Left renal pelvis (tissue), 4 donors: ENCODE measurements around the gene ZNFX1. TPM values are rescaled to one million over a fixed set of nuclear protein-coding genes. Genes with fewer than 3 reads are reported as not detected.
"Not testable (repeated sequence)": the region's sequence is repeated elsewhere in the genome, so short reads cannot be mapped to it uniquely, and the experiment has no call there.

ENCODE experiments used
- DNase-seq, 4 donors: peaks; one replicate each; pipeline ENCODE4 v3.0.0-alpha.2; 2013; ENCODE audit warnings: low read depth in 4 of 4, low spot score in 3 of 4
- polyA plus RNA-seq, 4 donors: library from polyadenylated mRNA; unstranded; fragments of 120-200 nt; gene quantifications; one replicate each; pipeline ENCODE4 v1.2.1, GENCODE V29; 2013; ENCODE audit not compliant: insufficient read length in 4 of 4

Gene ZNFX1
- polyA plus RNA-seq, 4 donors = 15.3 to 17.0 (median 16.2) TPM

GRCh38 chr20:49219091-49219923 is 58.5 kb downstream of the ZNFX1 start, which contains the start of gene DDX27:
DDX27 (plus strand) TSS chr20:49219416; CDS start chr20:49219449, 33 bp downstream.
- DNase-seq = peak; percentile 98 to 99 (median 99)

DNA sequence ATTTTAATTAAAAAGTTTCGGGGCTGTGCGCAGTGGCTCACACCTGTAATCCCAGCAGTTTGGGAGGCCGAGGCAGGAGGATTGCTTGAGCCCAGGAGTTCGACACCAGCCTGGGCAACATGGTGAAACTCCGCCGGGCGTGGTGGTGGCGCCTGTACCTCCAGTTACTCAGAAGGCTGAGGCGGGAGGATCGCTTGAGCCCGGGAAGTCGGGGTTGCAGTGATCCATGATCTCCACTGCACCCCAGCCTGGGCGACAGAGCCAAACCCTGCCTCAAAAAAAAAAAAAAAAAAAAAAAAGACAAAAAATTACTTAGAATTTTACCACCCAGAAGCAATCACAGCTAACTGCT is 59.1 kb downstream of the ZNFX1 start:
- not testable (repeated sequence) for DNase-seq

- peak; percentile 78 to 91 (median 88) for DNase-seq
These were observed 60.8 kb downstream of the ZNFX1 start for GRCh38 chr20:49216991-49217578.

DNA sequence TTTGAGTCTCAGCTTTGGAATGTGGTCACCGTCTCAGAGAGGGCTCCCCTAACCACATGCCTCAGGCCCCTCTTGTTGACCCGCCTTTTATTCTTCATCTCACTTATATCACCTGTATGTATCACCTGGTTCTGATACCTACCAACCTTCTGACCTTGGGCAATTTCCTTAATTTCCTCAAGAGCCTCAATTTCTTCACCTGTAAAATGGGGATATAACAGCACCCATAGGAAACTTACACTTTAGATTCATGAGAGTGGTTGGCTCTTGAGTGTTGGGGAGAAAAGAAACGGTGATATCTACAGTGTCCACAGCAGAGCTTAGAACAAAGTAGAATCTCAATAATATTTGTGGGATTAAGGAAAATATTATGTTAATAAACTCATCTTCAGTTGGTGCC is 62.6 kb downstream of the ZNFX1 start:
- no peak for DNase-seq

DNA sequence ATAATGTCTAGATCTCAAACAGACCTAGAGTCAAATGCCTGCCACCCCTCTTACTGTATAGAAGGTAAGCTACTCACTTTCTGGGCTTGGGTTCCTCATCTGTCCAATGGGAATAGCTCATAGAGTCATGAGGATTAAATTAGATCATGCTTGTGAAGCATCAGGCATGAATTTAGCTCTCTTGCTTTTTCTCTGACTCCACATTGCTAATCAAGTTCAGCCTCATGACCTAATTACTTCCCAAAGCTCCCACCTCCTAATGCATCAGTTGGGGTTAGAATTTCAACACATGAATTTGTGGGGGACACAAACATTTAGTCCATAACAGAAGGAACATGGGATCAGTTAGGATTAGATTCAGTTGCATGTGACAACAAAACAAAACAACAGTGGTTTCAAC is 63.3 kb downstream of the ZNFX1 start:
- no peak for DNase-seq

DNA sequence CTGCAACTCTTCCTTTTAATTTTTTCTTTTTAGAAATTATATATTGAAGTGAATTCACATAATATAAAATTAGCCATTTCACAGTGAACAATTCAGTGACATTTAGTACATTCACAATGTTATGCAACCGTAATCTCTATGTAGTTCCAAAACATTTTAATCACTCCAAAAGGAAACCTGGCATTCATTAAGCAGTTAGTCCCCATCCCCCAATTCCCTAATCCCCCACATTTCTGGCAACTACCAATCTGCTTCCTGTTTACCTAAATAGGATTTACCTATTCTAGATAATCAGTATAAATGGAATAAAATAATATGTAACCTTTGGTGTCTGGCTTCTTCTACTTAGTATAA is 67.1 kb downstream of the ZNFX1 start:
- DNase-seq = no peak

- DNase-seq = no peak
These were observed 67.6 kb downstream of the ZNFX1 start for GRCh38 chr20:49210101-49210756.

GRCh38 chr20:49207076-49207475 is 70.8 kb downstream of the ZNFX1 start:
- no peak for DNase-seq

DNA sequence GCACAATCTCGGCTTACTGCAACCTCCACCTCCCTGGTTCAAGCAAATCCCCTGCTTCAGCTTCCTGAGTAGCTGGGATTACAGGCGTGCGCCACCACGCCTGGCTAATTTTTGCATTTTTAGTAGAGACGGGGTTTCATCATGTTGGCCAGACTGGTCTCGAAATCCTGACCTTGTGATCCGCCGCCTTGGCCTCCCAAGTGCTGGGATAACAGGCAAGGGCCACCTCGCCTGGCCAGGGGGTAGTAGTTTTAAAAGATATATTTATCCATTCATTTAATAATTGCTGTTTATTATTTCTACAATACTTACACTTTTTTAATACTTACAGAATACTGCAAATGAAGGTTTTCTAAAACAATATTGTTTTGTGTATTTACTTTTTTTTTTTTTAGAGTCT is 74.1 kb downstream of the ZNFX1 start:
- no peak for DNase-seq

- DNase-seq = no peak
These were observed 74.8 kb downstream of the ZNFX1 start for GRCh38 chr20:49203011-49203410.

DNA sequence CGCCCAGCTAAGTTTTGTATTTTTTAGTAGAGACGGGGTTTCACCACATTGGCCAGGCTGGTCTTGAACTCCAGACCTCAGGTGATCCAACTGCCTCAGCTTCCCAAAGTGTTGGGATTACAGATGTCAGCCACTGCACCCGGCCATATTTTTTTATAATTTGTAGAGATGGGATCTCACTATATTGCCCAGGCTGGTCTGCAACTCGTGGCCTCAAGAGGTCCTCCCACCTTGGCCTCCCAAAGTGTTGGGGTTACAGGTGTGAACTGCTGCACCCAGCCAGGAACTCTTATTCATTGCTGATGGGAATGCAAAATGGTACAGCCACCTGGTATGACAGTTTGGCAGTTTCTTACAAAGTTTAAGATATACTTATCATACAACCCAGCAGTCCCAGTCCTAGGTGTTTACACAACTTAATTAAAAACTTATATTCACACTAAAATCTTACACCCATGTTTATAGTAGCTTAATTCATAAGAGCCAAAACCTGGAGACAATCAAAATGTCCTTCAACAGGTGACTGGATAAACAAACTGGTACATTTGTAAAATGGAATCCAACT is 78.0 kb downstream of the ZNFX1 start:
- no peak for DNase-seq

DNA sequence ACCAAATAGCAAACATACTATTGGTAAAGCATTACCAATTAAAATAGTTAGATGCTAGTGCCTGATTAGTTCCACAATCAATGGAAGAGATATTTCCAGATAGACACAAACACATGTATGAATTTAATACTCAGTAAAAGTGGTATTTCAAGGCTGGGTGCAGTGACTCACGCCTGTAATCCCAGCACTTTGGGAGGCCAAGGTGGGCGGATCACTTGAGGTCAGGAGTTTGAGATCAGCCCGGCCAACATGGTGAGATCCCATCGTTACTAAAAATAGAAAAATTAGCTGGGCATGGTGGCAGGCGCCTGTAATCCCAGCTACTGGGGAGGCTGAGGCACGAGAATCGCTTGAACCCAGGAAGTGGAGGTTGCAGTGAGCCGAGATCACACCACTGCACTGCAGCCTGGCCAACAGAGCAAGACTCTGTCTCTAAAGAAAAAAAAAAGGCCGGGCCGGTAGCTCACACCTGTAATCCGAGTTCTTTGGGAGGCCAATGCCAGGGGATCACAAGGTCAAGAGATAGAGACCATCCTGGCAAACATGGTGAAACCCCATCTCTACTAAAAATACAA is 84.8 kb downstream of the ZNFX1 start:
- not testable (repeated sequence) for DNase-seq

Other genes with a start within 250 kb of the ZNFX1 start
- 100 to 1,000 TPM in 3 of 4 donors, 10 to 100 TPM in 1; 74.2 to 128 (median 107) TPM for gene CSE1L, start 231.7 kb downstream of the ZNFX1 start, polyA plus RNA-seq
- gene STAU1, start 89.7 kb downstream of the ZNFX1 start, polyA plus RNA-seq = 100 to 1,000 TPM in 3 of 4 donors, 10 to 100 TPM in 1; 97.1 to 129 (median 121) TPM
- 10 to 100 TPM; 39.4 to 50.2 (median 45.1) TPM for gene DDX27, start 58.6 kb downstream of the ZNFX1 start, polyA plus RNA-seq
- gene KCNB1, start 204.6 kb upstream of the ZNFX1 start, polyA plus RNA-seq = 1 to 10 TPM in 1 of 4 donors, under 1 TPM in 3; 0.63 to 1.9 (median 0.74) TPM